Stimulated activated CD8-positive, alpha-beta memory T cell treated with anti-CD3 and anti-CD28 coated beads, Interleukin-7, amount 100 ng/mL, for 24 hours (primary cell): Measurements from ENCODE around the gene ACSL1.
A peak's percentile ranks its signal among the peaks of the same experiment; 100 is the strongest.
"Not testable (repeated sequence)": the region's sequence is repeated elsewhere in the genome, so short reads cannot be mapped to it uniquely, and the experiment has no call there.

Experiments used
- DNase-seq: peaks from one replicate; pipeline ENCODE4 v3.0.0-alpha.2; 2020; ENCODE audit warnings: low read depth

ACSL1 gene

GRCh38 chr4:184751585-184751956 lies 74.2 kb downstream of the ACSL1 start:
- DNase-seq: no peak

- DNase-seq: no peak
These were observed 74.7 kb downstream of the ACSL1 start for GRCh38 chr4:184750926-184751584.

GRCh38 chr4:184748251-184748652 lies 77.5 kb downstream of the ACSL1 start:
- no peak for DNase-seq

GRCh38 chr4:184747034-184747830 lies 78.5 kb downstream of the ACSL1 start:
- no peak for DNase-seq

GRCh38 chr4:184745831-184746795 lies 79.7 kb downstream of the ACSL1 start:
- peak; percentile 38 for DNase-seq

- no peak for DNase-seq
These were observed 81.5 kb downstream of the ACSL1 start for GRCh38 chr4:184744236-184744635.

DNA sequence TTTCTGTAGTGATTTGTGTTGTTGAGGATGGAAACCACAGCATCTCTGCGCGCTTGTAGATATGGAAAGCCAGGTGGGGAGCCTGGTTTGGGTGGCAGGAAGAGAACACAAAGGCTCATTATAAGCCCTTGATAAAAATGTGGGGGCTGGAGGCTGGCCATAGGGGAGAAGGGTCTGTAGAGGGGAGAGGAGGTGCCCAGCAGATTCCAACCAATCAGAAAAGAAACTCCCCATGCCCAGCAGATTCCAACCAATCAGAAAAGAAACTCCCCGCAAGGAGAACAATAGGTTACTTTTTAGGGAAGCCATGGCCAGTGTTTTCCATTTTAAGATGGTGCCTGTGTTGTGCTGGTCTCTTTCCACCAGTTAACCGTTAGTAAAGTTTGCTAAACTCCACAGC lies 82.1 kb downstream of the ACSL1 start:
- no peak for DNase-seq

- DNase-seq: not testable (repeated sequence)
These were observed 84.1 kb downstream of the ACSL1 start for GRCh38 chr4:184741651-184742050.

DNA sequence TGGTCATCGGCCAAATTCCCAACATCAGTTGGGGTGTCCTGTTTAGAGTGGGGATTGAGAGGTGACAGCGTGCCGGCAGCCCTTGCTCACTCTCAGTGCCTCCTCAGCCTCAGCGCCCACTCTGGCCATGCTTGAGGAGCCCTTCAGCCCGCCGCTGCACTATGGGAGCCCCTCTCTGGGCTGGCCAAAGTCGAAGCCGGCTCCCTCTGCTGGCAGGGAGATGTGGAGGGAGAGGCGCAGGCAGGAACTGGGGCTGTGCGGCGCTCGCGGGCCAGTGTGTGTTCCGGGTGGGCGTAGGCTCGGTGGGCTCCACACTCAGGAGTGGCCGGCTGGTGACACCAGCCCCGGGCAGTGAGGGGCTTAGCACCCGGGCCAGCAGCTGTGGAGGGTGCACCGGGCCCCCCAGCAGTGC lies 84.8 kb downstream of the ACSL1 start:
- DNase-seq: no peak

DNA sequence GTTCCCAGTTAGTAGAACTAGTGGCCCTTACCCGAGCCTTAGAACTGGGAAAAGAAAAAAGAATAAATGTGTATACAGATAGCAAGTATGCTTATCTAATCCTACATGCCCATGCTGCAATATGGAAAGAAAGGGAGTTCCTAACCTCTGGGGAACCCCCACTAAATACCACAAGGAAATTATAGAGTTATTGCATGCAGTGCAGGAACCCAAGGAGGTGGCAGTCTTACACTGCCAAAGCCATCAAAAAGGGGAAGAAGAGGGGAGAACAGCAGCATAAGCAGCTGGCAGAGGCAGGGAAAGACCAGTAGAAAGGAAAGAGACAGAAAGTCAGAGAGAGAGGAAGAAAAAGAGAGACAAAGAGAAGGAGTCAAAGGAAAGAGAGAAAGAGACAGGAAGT lies 86.2 kb downstream of the ACSL1 start:
- not testable (repeated sequence) for DNase-seq

DNA sequence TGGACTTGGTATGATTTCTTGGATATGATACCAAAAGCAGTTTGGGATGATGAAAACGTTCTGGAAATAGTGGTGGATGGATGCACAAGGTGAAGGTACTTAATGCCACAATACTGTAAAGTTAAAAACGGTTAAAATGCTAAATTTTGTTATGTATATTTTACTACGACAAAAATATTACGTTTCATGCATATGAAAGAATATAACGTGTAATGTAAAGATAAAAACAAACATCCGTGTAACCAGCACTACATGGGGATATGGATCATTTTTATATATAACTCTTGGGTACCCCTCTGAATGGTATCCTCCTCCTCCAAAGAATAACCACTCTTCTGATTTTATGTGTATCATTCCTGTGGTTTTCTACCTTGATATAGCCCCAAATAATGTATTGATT lies 91.0 kb downstream of the ACSL1 start:
- DNase-seq: no peak

DNA sequence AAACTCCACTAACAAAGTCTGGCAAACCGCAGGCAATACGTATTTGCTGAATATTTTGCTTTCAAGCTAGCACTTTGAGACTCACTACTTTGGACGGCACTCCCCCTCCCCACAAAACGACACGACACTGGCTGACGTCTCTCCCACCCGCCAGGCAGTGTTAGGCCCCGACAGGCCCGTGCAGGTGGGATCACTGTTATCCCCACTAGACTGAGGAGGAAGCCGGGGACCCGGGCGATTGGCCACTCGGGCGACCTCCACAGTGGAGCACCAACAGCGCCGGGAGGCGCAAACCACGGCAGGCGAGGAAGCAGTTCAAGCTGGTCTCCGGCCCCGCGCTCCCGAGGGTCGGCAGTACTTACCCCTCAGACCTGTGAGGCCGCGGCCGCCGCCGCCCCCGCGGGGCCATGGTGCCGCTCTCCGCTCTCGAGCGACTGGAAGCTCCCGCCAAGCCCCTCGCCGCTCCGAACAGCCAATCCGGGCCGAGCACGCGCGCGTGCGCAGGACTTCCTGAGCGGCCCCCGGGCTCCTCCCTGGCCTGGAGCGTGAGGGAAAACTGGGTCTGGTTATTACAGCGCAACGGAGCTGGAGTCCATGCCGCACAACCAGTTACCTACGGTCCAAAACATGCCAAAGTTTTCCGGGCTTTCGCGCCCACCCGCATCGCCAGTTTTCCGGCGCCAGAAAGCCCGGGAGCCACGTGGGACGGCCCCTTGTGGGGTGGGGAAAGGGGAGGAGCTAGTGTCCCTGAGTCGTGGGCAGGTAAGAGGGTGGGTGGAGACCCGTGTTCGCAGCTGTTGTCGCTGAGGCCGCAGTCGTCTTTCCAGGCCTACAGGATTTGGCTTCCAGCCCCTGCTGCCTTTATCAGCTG lies 91.9 kb downstream of the ACSL1 start, which contains the start of gene CENPU:
Gene CENPU, minus strand, starts transcription at position 443 of the 871 bp plus-strand sequence. Its CDS starts 34 bp downstream, at position 409.
- peak; percentile 90 for DNase-seq

DNA sequence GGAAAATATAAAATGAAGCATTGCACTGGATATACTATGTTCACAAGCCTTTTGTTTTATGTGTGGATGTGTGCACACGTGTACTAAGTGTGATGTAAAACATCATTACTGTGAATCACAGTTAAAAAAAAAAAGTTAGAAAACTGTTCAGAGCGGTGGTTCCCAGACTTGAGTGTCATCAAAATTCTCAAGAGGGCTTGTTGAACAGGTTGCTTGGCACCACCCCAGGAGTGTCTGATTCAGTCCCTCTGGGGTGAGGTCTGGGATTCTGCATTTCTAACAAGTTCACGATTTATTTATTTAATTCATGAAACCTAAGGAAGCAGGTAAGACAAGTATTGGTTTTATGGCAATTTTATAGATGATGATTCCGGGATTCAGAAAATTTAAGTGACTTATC lies 93.6 kb downstream of the ACSL1 start:
- no peak for DNase-seq

- DNase-seq: no peak
These were observed 94.7 kb downstream of the ACSL1 start for GRCh38 chr4:184731056-184731455.

DNA sequence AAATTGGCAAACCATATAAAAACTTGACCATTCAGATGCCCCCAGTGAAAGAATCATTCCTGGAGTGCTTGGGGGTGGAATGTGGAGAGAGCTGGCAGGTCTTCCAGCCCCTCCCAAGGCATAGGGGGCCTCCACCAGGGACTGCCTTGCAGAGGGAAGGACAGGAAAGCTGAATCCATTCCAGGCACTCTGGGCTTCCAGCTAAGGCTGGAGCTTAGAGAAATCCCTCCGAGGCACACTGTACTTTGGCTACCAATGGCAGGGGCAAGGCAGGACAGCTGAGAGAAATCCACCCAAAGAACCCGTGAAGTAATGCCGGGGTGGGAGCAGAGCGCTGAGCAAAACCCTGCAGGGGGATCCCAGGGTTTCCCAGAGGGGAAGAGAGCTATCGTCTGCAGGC lies 95.8 kb downstream of the ACSL1 start:
- no peak for DNase-seq

GRCh38 chr4:184728858-184729257 lies 96.9 kb downstream of the ACSL1 start:
- DNase-seq: no peak

DNA sequence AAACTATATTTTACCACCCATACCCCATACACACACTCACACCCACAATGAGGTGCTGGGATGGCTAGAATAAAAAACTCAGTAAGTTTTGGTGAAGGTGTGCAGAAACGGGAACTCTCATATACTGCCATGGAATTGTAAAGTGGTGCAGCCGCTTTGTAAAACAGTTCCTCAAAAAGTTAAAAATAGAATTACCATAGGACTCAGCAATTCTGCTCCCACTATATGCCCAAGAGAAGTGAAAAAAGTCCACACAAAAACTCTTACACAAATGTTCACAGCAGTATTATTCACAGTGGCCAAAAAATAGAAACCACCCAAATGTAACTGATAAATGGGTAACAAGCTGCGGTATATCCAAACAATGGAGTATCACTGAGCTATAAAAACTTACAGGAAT lies 98.3 kb downstream of the ACSL1 start:
- DNase-seq: no peak

DNA sequence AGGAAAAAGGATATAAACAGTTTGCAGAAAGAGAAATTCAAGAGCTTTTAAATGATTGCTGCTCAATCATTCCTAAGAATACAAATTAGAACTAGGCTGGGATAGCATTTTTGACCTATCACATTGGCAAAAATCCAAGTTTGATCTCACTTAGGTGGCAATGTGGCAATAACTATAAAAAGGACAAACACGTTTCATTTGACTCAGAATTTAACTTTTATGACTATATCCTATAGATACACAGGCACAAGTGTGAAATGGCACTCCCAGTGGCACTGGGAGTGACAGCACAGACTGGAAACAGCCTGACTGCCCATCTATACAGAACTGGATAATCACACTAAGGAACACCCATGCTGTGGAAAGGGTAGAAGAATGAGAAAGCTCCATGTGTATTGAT lies 103.0 kb downstream of the ACSL1 start:
- DNase-seq: no peak

DNA sequence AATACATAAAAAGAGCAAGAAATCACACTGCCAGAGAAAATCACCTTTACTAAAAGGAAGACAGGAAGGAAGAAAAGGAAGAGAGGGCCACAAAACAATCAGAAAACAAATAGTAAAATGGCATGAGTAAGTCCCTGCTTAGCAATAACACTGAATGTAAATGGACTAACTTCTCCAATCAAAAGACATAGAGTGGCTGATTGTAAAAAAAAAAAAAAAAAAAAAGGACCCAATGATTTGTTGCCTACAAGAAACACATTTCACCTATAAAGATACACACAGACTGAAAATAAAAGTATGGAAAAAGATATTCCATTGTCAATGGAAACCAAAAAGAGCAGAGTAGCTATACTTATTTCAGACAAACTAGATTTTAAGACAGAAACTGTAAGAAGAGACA lies 104.5 kb downstream of the ACSL1 start:
- no peak for DNase-seq

DNA sequence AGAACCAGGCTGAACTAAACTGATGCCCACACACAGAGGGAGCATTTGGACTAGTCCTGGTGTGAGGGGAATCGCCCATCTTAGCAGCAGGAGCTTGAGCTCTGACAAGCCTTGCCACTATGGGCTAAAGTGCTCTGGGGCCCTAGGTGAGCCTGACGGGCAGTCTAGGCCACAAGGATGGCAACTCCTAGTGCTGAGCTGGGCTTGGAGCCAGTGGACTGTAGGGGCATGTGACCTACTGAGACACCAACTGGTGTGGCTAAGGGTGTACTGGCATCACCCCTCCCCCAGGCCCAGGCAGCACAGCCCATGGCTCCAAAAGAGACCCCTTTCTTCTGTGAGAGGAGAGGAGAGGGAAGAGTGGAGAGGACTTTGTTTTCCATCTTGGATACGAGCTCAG lies 106.4 kb downstream of the ACSL1 start:
- DNase-seq: no peak

DNA sequence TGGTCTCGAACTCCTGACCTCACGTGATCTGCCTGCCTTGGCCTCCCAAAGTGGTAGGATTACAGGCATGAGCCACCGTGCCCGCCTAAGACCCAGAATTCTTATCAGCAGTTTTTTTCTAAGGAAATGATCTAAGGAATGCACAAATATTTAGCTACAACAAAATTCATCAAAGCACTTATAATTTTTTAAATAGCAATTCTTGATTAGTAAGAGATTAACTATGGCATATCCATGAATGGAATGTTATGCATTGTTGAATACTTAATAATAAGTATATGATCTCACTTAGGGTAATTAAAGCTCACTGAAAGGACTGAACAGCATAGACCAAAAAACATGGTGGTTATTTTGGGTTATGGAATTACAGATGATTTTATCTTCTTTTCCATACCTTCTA lies 110.2 kb downstream of the ACSL1 start:
- no peak for DNase-seq
